Nasal cavity respiratory epithelium epithelial cell of viscerocranial mucosa (primary cell): ENCODE data around the gene OR7A10. TPM values are rescaled to one million over a fixed set of nuclear protein-coding genes. Genes with fewer than 3 reads are reported as not detected.

Experiments
- total RNA-seq: library from RNA; depleted of rRNA; stranded (reverse); fragments of >200 nt; gene quantifications from 2 replicates; pipeline ENCODE4 v1.2.3, GENCODE V29; 2014

Gene OR7A10
- not detected in 2 replicates for total RNA-seq

GRCh38 chr19:14848822-14849221 lies at the start of gene OR7A10:
Gene OR7A10 (minus strand): TSS chr19:14848922. CDS start chr19:14841877, 7,045 bp downstream.

GRCh38 chr19:14886032-14886431 lies 37.3 kb upstream of the OR7A10 start, which contains the start of gene OR7A17:
Gene OR7A17 (minus strand): TSS chr19:14886132. CDS start chr19:14881355, 4,777 bp downstream.

GRCh38 chr19:14835011-14835410 lies 13.7 kb downstream of the OR7A10 start, which contains the start of the genes OR7A5 and OR7C1:
Gene OR7A5 (minus strand): TSS chr19:14835185. CDS start chr19:14828241, 6,944 bp downstream.
Gene OR7C1 (minus strand): TSS chr19:14835185. CDS start chr19:14800136, 35,049 bp downstream.

Other genes with a start within 250 kb of the OR7A10 start
- not detected in 2 replicates for gene ADGRE3, start 174.1 kb downstream of the OR7A10 start, total RNA-seq
- 12.2 and 12.3 TPM in 2 replicates for gene ZNF333, start 158.9 kb downstream of the OR7A10 start, total RNA-seq
- 0.71 and 1.0 TPM in 2 replicates for gene ADGRE2, start 70.4 kb downstream of the OR7A10 start, total RNA-seq
- gene OR7A5, start 13.7 kb downstream of the OR7A10 start, total RNA-seq, result not detected in 2 replicates
- gene OR7C1, start 13.7 kb downstream of the OR7A10 start, total RNA-seq, result not detected in 2 replicates
- not detected in 2 replicates for gene OR7A17, start 37.2 kb upstream of the OR7A10 start, total RNA-seq
- not detected in 2 replicates for gene OR7C2, start 92.6 kb upstream of the OR7A10 start, total RNA-seq
- under 0.01 TPM in 1 of 2 replicates, not detected in the other for gene SLC1A6, start 130.9 kb upstream of the OR7A10 start, total RNA-seq
- under 0.01 TPM in 2 replicates for gene CASP14, start 200.6 kb upstream of the OR7A10 start, total RNA-seq
- gene OR1I1, start 233.3 kb upstream of the OR7A10 start, total RNA-seq, result not detected in 2 replicates